ENCODE results near the gene NMRK2. TPM values are rescaled to one million over a fixed set of nuclear protein-coding genes. Genes with fewer than 3 reads are reported as not detected.

NMRK2 gene
- total and polyA plus RNA-seq, 3 experiments from 2014 or later, result not detected

- ChIA-PET POLR2A (interaction anchor here (0.5 to 0.6 kb wide), 2 partner anchors 8 to 1679 kb away, joined by 3 read pairs; partner anchors contain the start of gene DAPK3), CTCF (interaction anchor here (0.5 kb wide), 1 partner anchor 110 kb away, joined by 3 read pairs; no protein-coding TSS in a partner anchor)
- no peak overlapping the region for H3K4me3 ChIP-seq (ENCODE audit: low read length)
- Mint-ChIP-seq H3K27me3 (peaks cover 0 to 12% of the 10 kb centered on the region in 2 donors), H3K4me3 (peak overlapping the region in 2 of 7 donors; percentile 22 to 66), H3K27ac (peak overlapping the region in 5 of 8 donors; percentile 23 to 86 (median 37)), H3K4me1 (peaks cover 20 to 33% (median 23%) of the 10 kb centered on the region in 3 donors), H3K9me3 (no peaks in the 10 kb centered on the region), H3K36me3 (peaks cover 15 to 85% (median 18%) of the 10 kb centered on the region in 3 donors)
- H3K27me3 ChIP-seq (ENCODE audit: insufficient read depth, low read length, poor library complexity, severe bottlenecking), result no peaks in the 10 kb centered on the region
- H3K36me3 ChIP-seq (ENCODE audit: insufficient read depth, low read length), result peaks cover 78% of the 10 kb centered on the region
- peaks cover 16% of the 10 kb centered on the region for H3K4me1 ChIP-seq (ENCODE audit: insufficient read depth, low read length)
- no peaks in the 10 kb centered on the region for H3K9me3 ChIP-seq (ENCODE audit: low read length)
- H3K27ac ChIP-seq (ENCODE audit: low read depth, low read length), result no peak overlapping the region
- DNase-seq, result no peak
Observed at GRCh38 chr19:3979289-3979673, 46.4 kb downstream of the NMRK2 start.

- Histone ChIP-seq H3K4me3 (ENCODE audit: low read length) (no peak overlapping the region), H3K36me3 (ENCODE audit: insufficient read depth, low read length) (peaks cover 78% of the 10 kb centered on the region), H3K27ac (ENCODE audit: low read depth, low read length) (no peak overlapping the region), H3K4me1 (ENCODE audit: insufficient read depth, low read length) (peaks cover 19% of the 10 kb centered on the region), H3K9me3 (ENCODE audit: low read length) (no peaks in the 10 kb centered on the region), H3K27me3 (ENCODE audit: insufficient read depth, low read length, poor library complexity, severe bottlenecking) (no peaks in the 10 kb centered on the region)
- H3K27me3 Mint-ChIP-seq, result peaks cover 0 to 12% of the 10 kb centered on the region in 2 donors
- no peak overlapping the region for H3K4me3 Mint-ChIP-seq
- CTCF ChIA-PET, result interaction anchor here (0.5 kb wide), 1 partner anchor 109 kb away, joined by 3 read pairs; no protein-coding TSS in a partner anchor
- peak overlapping the region in 4 of 8 donors; percentile 23 to 86 (median 34) for H3K27ac Mint-ChIP-seq
- H3K36me3 Mint-ChIP-seq, result peaks cover 16 to 91% (median 20%) of the 10 kb centered on the region in 3 donors
- no peaks in the 10 kb centered on the region for H3K9me3 Mint-ChIP-seq
- peak in 1 of 5 donors; percentile 5 for DNase-seq
- POLR2A ChIA-PET, result interaction anchor here (0.5 to 0.6 kb wide), 2 partner anchors 65 to 1678 kb away, joined by 3 to 7 read pairs; no protein-coding TSS in a partner anchor
- H3K4me1 Mint-ChIP-seq, result peaks cover 24 to 39% (median 28%) of the 10 kb centered on the region in 3 donors
Observed at GRCh38 chr19:3979674-3980352, 46.9 kb downstream of the NMRK2 start.

- Mint-ChIP-seq H3K4me3 (peak overlapping the region in 2 of 7 donors; percentile 18 to 78), H3K27ac (peak overlapping the region in 3 of 8 donors; percentile 43 to 84 (median 50)), H3K27me3 (peaks cover 0 to 14% of the 10 kb centered on the region in 2 donors), H3K4me1 (peaks cover 28 to 45% (median 34%) of the 10 kb centered on the region in 3 donors), H3K36me3 (peaks cover 16 to 93% (median 20%) of the 10 kb centered on the region in 3 donors), H3K9me3 (no peaks in the 10 kb centered on the region)
- no peaks in the 10 kb centered on the region for H3K27me3 ChIP-seq (ENCODE audit: insufficient read depth, low read length, poor library complexity, severe bottlenecking)
- no peaks in the 10 kb centered on the region for H3K9me3 ChIP-seq (ENCODE audit: low read length)
- no peak overlapping the region for H3K4me3 ChIP-seq (ENCODE audit: low read length)
- CTCF ChIA-PET, result no interaction called here
- no peak for DNase-seq
- POLR2A ChIA-PET, result interaction anchor here (0.6 kb wide), 1 partner anchor 64 kb away, joined by 7 read pairs; no protein-coding TSS in a partner anchor
- no peak overlapping the region for H3K27ac ChIP-seq (ENCODE audit: low read depth, low read length)
- H3K36me3 ChIP-seq (ENCODE audit: insufficient read depth, low read length), result peaks cover 77% of the 10 kb centered on the region
- peaks cover 21% of the 10 kb centered on the region for H3K4me1 ChIP-seq (ENCODE audit: insufficient read depth, low read length)
Observed at GRCh38 chr19:3980353-3981251, 47.7 kb downstream of the NMRK2 start.

- Mint-ChIP-seq H3K4me3 (peak overlapping the region in 2 of 7 donors; percentile 36 to 78), H3K4me1 (peaks cover 36 to 52% (median 41%) of the 10 kb centered on the region in 3 donors), H3K27me3 (peaks cover 0 to 12% of the 10 kb centered on the region in 2 donors), H3K36me3 (peaks cover 14 to 86% (median 20%) of the 10 kb centered on the region in 3 donors), H3K27ac (peak overlapping the region in 4 of 8 donors; percentile 29 to 92 (median 64)), H3K9me3 (no peaks in the 10 kb centered on the region)
- no peak for DNase-seq
- no peaks in the 10 kb centered on the region for H3K9me3 ChIP-seq (ENCODE audit: low read length)
- H3K27ac ChIP-seq (ENCODE audit: low read depth, low read length), result no peak overlapping the region
- H3K4me1 ChIP-seq (ENCODE audit: insufficient read depth, low read length), result peaks cover 28% of the 10 kb centered on the region
- ChIA-PET CTCF (interaction anchor here (0.7 kb wide), 1 partner anchor 219 kb away, joined by 3 read pairs; the partner anchor contains the start of gene MRPL54), POLR2A (interaction anchor here (1.8 kb wide), 1 partner anchor 10 kb away, joined by 10 read pairs; the partner anchor contains the start of gene DAPK3)
- H3K4me3 ChIP-seq (ENCODE audit: low read length), result no peak overlapping the region
- no peaks in the 10 kb centered on the region for H3K27me3 ChIP-seq (ENCODE audit: insufficient read depth, low read length, poor library complexity, severe bottlenecking)
- H3K36me3 ChIP-seq (ENCODE audit: insufficient read depth, low read length), result peaks cover 74% of the 10 kb centered on the region
Observed at GRCh38 chr19:3981373-3981735, 48.5 kb downstream of the NMRK2 start.

GRCh38 chr19:3981736-3982681 is 49.1 kb downstream of the NMRK2 start:
- Histone ChIP-seq H3K4me1 (ENCODE audit: insufficient read depth, low read length) (peaks cover 35% of the 10 kb centered on the region), H3K27me3 (ENCODE audit: insufficient read depth, low read length, poor library complexity, severe bottlenecking) (no peaks in the 10 kb centered on the region), H3K9me3 (ENCODE audit: low read length) (no peaks in the 10 kb centered on the region), H3K27ac (ENCODE audit: low read depth, low read length) (no peak overlapping the region), H3K36me3 (ENCODE audit: insufficient read depth, low read length) (peaks cover 69% of the 10 kb centered on the region), H3K4me3 (ENCODE audit: low read length) (no peak overlapping the region)
- ChIA-PET POLR2A (interaction anchor here (1.8 kb wide), 1 partner anchor 11 kb away, joined by 10 read pairs; the partner anchor contains the start of gene DAPK3), CTCF (interaction anchor here (0.7 kb wide), 2 partner anchors 10 to 220 kb away, joined by 3 read pairs; partner anchors contain the start of gene MRPL54)
- Mint-ChIP-seq H3K4me3 (peak overlapping the region in 4 of 7 donors; percentile 50 to 98 (median 96)), H3K27me3 (peaks cover 0 to 12% of the 10 kb centered on the region in 2 donors), H3K36me3 (peaks cover 14 to 79% (median 20%) of the 10 kb centered on the region in 3 donors), H3K9me3 (no peaks in the 10 kb centered on the region), H3K27ac (peak overlapping the region in 5 of 8 donors; percentile 21 to 92 (median 29)), H3K4me1 (peaks cover 42 to 58% (median 48%) of the 10 kb centered on the region in 3 donors)
- no peak for DNase-seq

DNA sequence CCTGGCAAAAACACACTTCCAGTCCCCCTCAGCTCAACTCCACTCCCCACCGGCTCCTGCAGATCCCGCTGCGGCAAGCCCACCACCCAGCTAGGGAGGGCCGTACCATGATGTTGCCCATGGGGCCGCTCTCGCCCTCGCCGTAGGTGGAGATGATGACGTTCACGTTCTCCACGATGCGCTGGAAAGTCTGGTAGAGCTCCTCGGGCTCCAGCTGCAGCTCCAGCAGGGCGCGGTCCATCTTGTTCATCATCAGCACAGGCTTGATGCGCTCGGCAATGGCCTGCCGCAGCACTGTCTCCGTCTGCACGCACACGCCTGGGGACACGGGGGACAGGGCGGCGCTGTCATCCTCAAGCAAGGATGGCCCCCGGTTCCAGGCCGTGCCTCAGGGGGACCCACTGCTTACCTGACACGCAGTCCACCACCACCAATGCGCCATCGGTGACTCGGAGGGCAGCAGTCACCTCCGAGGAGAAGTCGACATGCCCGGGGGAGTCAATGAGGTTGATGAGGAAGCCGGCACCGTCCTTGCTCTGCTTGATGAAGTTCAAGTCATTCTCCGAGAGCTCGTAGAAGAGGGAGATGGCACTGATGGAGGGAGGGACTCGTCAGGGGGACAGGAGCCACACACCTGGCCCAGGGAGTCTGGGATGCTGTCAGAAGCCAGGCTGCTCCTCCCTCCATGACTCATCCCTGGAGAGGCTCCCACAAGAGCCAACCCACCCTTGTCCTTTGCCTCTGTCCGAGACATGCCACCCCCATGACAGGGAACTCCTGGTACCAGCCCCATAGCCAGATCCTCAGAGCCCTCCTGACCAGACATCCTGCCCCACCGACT is 50.1 kb downstream of the NMRK2 start:
- ChIA-PET POLR2A (interaction anchor here (0.6 to 1.8 kb wide), 3 partner anchors 12 to 122 kb away, joined by 4 to 10 read pairs (median 5); partner anchors contain the start of gene DAPK3), CTCF (no interaction called here)
- peak overlapping the region; percentile 86 for H3K27ac ChIP-seq (ENCODE audit: low read depth, low read length)
- H3K27me3 ChIP-seq (ENCODE audit: insufficient read depth, low read length, poor library complexity, severe bottlenecking), result no peaks in the 10 kb centered on the region
- Mint-ChIP-seq H3K27ac (peak overlapping the region; percentile 59 to 98 (median 96)), H3K4me3 (peak overlapping the region; percentile 94 to 99 (median 97)), H3K27me3 (peaks cover 0 to 13% of the 10 kb centered on the region in 2 donors), H3K36me3 (peaks cover 14 to 70% (median 19%) of the 10 kb centered on the region in 3 donors), H3K9me3 (no peaks in the 10 kb centered on the region), H3K4me1 (peaks cover 49 to 65% (median 55%) of the 10 kb centered on the region in 3 donors)
- H3K36me3 ChIP-seq (ENCODE audit: insufficient read depth, low read length), result peaks cover 59% of the 10 kb centered on the region
- DNase-seq, result no peak
- H3K9me3 ChIP-seq (ENCODE audit: low read length), result no peaks in the 10 kb centered on the region
- peaks cover 43% of the 10 kb centered on the region for H3K4me1 ChIP-seq (ENCODE audit: insufficient read depth, low read length)
- H3K4me3 ChIP-seq (ENCODE audit: low read length), result no peak overlapping the region

Data from CD8-positive, alpha-beta memory T cell (primary cell).